ENCODE results near the gene SLC25A44. TPM values are rescaled to one million over a fixed set of nuclear protein-coding genes. Genes with fewer than 3 reads are reported as not detected.

The SLC25A44 gene
- total and polyA plus RNA-seq, 2 of the 8 experiments (the other 6 are each of a cell fraction or from before 2014, with no cell fraction given), result 23.4 to 32.1 TPM

DNA sequence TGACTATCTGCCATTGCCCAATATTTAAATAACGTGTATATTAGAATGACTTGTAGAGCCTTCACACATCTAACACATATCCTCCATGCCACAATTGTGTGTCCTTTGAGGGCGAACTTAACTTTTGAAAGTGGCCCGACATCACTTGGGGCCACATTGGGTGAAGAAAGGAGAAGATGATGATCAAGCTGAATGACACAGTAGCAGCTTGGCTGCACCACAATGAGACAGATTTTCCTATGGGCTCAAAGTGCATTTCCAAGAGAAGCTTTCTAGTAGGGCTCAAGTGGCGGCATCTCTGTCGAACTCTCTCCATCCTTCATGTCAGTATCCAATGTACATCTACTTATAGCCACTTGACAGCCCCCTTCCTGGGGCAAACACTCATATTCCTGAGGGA is 44.3 kb downstream of the SLC25A44 start:
- no peak overlapping the region for H3K18ac ChIP-seq (ENCODE audit: extremely low read depth, low read length)
- CTCF ChIA-PET (ENCODE audit: partially characterized antibody), result interaction anchor here (1.4 to 47.2 kb wide), 6 partner anchors 10 to 208 kb away, joined by 4 to 1265 read pairs (median 6); partner anchors contain the start of genes PAQR6 and SEMA4A

More for the DNA sequence above, 44.3 kb downstream of the SLC25A44 start:
- Histone ChIP-seq H3K4me1 (replicated peaks in 1 of 4; ENCODE audit: control insufficient read depth in 3 of 4, insufficient read depth in 4 of 4, low read length in 3 of 4) (no peaks in the 10 kb centered on the region; a peak in 1 of 7 replicates), H3K36me3 (ENCODE audit: control insufficient read depth in 2 of 4, insufficient read depth in 4 of 4, low read length in 3 of 4) (peaks cover 22 to 45% (median 29%) of the 10 kb centered on the region in 4 experiments; a peak in 7 of 8 replicates), H2BK12ac (ENCODE audit: low read depth, low read length) (no peak overlapping the region), H3K27ac (ENCODE audit: low read depth, low read length) (no peak overlapping the region), H3K9ac (replicated peaks in 1 of 4; ENCODE audit: extremely low read depth in 1 of 4, low read depth in 3 of 4, low read length in 3 of 4) (no peak overlapping the region), H3K56ac (replicated peaks; ENCODE audit: insufficient read length, low read depth, low read length) (no peak overlapping the region), H3K79me1 (ENCODE audit: low read depth, low read length) (peaks cover 2% of the 10 kb centered on the region; the same call in 1 of the 2 replicates), H3K27me3 (replicated peaks in 1 of 4; ENCODE audit: control insufficient read depth in 3 of 4, extremely low read depth in 1 of 4, insufficient read depth in 3 of 4, low read length in 3 of 4) (no peaks in the 10 kb centered on the region), H2BK15ac (ENCODE audit: low read length) (no peak overlapping the region), H2BK120ac (replicated peaks; ENCODE audit: low read depth, low read length) (no peak overlapping the region), H2BK20ac (ENCODE audit: low read length) (no peak overlapping the region), H2AFZ (ENCODE audit: low read length) (no peak overlapping the region), H3K79me2 (ENCODE audit: control insufficient read depth in 1 of 2, insufficient read depth in 2 of 2, low read length in 2 of 2) (no peaks in the 10 kb centered on the region), H3K14ac (ENCODE audit: insufficient read length) (no peak overlapping the region), H3K23ac (ENCODE audit: insufficient read length) (no peak overlapping the region), H4K20me1 (replicated peaks in 1 of 2; ENCODE audit: control insufficient read depth in 1 of 2, insufficient read depth in 2 of 2, low read length in 2 of 2) (peaks cover 2 to 8% of the 10 kb centered on the region in 2 experiments), H3K4ac (replicated peaks; ENCODE audit: insufficient read length, low read depth, low read length) (no peak overlapping the region), H4K8ac (ENCODE audit: extremely low read depth, insufficient read depth, low read length) (no peak overlapping the region), H4K5ac (ENCODE audit: insufficient read length, low read depth, low read length) (no peak overlapping the region), H3K4me2 (ENCODE audit: insufficient read depth in 1 of 2, low read depth in 2 of 2, low read length in 2 of 2) (no peak overlapping the region), H4K91ac (replicated peaks; ENCODE audit: insufficient read length, low read length) (no peak overlapping the region), H2AK5ac (ENCODE audit: low read depth, low read length) (no peak overlapping the region), H3K23me2 (ENCODE audit: low read depth, low read length) (no peaks in the 10 kb centered on the region), H2BK5ac (ENCODE audit: low read depth, low read length) (no peak overlapping the region), H3K9me3 (ENCODE audit: insufficient read depth in 2 of 2, low read depth in 1 of 2, low read length in 1 of 2) (no peaks in the 10 kb centered on the region), H3K4me3 (ENCODE audit: extremely low read depth in 1 of 4, insufficient read depth in 2 of 4, low read depth in 3 of 4, low read length in 4 of 4) (no peak overlapping the region)
- WGBS, 2 experiments (ENCODE audit: extremely low coverage in 1 of 2, insufficient coverage in 1 of 2, insufficient read length in 1 of 2, insufficient replicate concordance in 2 of 2, low coverage in 1 of 2, low lambda C conversion rate in 2 of 2, missing lambda C conversion rate in 1 of 2), result 90% methylated on average over 5 of the region's 5 CpGs; no CpG with 5 or more reads in 1 of the 2 experiments
- no peak for TF ChIP-seq EGR1 (IDR thresholded peaks at IDR 0.05; ENCODE audit: borderline replicate concordance, low read depth, low read length)
- TF ChIP-seq PHF8 (conservative IDR thresholded peaks at IDR 0.05; ENCODE audit: low read depth, low read length), result no peak
- no peak for TF ChIP-seq RAD21 (IDR thresholded peaks at IDR 0.05 in 1 of 2, conservative IDR thresholded peaks at IDR 0.05 in 1 of 2; ENCODE audit: low read depth in 2 of 2, low read length in 2 of 2)
- no peak for TF ChIP-seq FOSL1 (IDR thresholded peaks at IDR 0.05; ENCODE audit: insufficient read depth, low read depth, low read length)
- no peak for TF ChIP-seq CEBPB (IDR thresholded peaks at IDR 0.05; ENCODE audit: low read depth, low read length)
- TF ChIP-seq JUND (IDR thresholded peaks at IDR 0.05; ENCODE audit: low read length), result no peak
- POLR2A ChIA-PET (ENCODE audit: partially characterized antibody), result interaction anchor here (0.8 to 12.7 kb wide), 6 partner anchors 9 to 42 kb away, joined by 3 to 82 read pairs (median 3); partner anchors contain the start of genes PAQR6 and PMF1
- no peak for FAIRE-seq
- DNase-seq (ENCODE audit: low read depth in 1 of 2, low spot score in 2 of 2), result no peak
